T-cell (primary cell): ENCODE results near the gene GBP7. TPM values are rescaled to one million over a fixed set of nuclear protein-coding genes. Genes with fewer than 3 reads are reported as not detected.
"Not testable (repeated sequence)": the region's sequence is repeated elsewhere in the genome, so short reads cannot be mapped to it uniquely, and the experiment has no call there.

Experiments used
- ATAC-seq, 4 experiments: fragments of 200-7000 bp in 3 of 4; fragments of 150-1000 bp in 1 of 4; cut with Tn5 transposase; replicated peaks in 1 of 4; 1 replicate in 3 of 4; 2 replicates in 1 of 4; pipeline ENCODE4 v1.10.0; 2021; ENCODE audit warnings: moderate library complexity in 3 of 4, mild to moderate bottlenecking in 2 of 4, moderate number of reproducible peaks in 1 of 4
- CTCF ChIA-PET, 2 donors: fragments of 300-600 bp; sonication (Branson Sonifier 250); formaldehyde crosslinking; loops; one replicate each; lab custom pipeline; 2022; ENCODE audit warnings: antibody characterized with exemption in 2 of 2; lab: Charles Lee
- POLR2A ChIA-PET, 2 donors: fragments of 300-600 bp; sonication (Branson Sonifier 250); formaldehyde crosslinking; loops; one replicate each; lab custom pipeline; 2022; ENCODE audit warnings: antibody characterized with exemption in 2 of 2; lab: Charles Lee
- DNase-seq, 35 experiments: peaks; one replicate each; pipeline versions ENCODE4 v3.0.0 to v3.0.0-alpha.2; 2013 to 2023
- H3K27ac ChIP-seq: one replicate; pipeline ENCODE4 v1.5.1; 2013; ENCODE audit warnings: low read length
- H3K27me3 ChIP-seq, 2 experiments: replicated peaks in 1 of 2; 1 replicate in 1 of 2; 2 replicates in 1 of 2; pipeline versions ENCODE4 v1.6.1 to v1.7.0; 2013; ENCODE audit warnings: low read length in 1 of 2, mixed read lengths in 1 of 2; ENCODE audit not compliant: control insufficient read depth in 2 of 2, insufficient read depth in 2 of 2; ENCODE audit errors: extremely low read depth in 1 of 2
- H3K36me3 ChIP-seq, 2 donors: 1 replicate in 1 of 2; 2 replicates in 1 of 2; pipeline versions ENCODE4 v1.6.1 to v1.7.0; 2013; ENCODE audit warnings: low read length in 1 of 2; ENCODE audit not compliant: control insufficient read depth in 2 of 2, insufficient read depth in 1 of 2; ENCODE audit errors: extremely low read depth in 1 of 2
- H3K4me1 ChIP-seq, 2 experiments: 1 replicate in 1 of 2; 2 replicates in 1 of 2; pipeline versions ENCODE4 v1.6.1 to v1.7.0; 2013; ENCODE audit warnings: low read length in 2 of 2, mixed read lengths in 1 of 2; ENCODE audit not compliant: insufficient read depth in 2 of 2, control insufficient read depth in 1 of 2; ENCODE audit errors: extremely low read depth in 1 of 2
- H3K4me3 ChIP-seq, 2 donors: 1 replicate in 1 of 2; 2 replicates in 1 of 2; pipeline versions ENCODE4 v1.5.1 to v1.7.0; 2013; ENCODE audit warnings: mild to moderate bottlenecking in 2 of 2, low read length in 1 of 2, moderate library complexity in 1 of 2; ENCODE audit not compliant: control insufficient read depth in 1 of 2; ENCODE audit errors: extremely low read depth in 1 of 2
- H3K9me3 ChIP-seq: 2 replicates; pipeline ENCODE4 v1.7.0; 2013
- H3K27ac Mint-ChIP-seq, 2 donors: one replicate each; pipeline ENCODE4 v1.8.0; 2020 to 2021; ENCODE audit warnings: mild to moderate bottlenecking in 2 of 2, mixed read lengths in 2 of 2
- H3K27me3 Mint-ChIP-seq, 2 donors: one replicate each; pipeline ENCODE4 v1.8.0; 2021 to 2022; ENCODE audit warnings: mixed read lengths in 2 of 2
- H3K36me3 Mint-ChIP-seq: one replicate; pipeline ENCODE4 v1.8.0; 2021; ENCODE audit warnings: mixed read lengths
- H3K4me1 Mint-ChIP-seq, 3 donors: one replicate each; pipeline ENCODE4 v1.8.0; 2020 to 2022; ENCODE audit warnings: mixed read lengths in 3 of 3, mild to moderate bottlenecking in 1 of 3
- H3K4me3 Mint-ChIP-seq, 3 donors: one replicate each; pipeline ENCODE4 v1.8.0; 2020 to 2022; ENCODE audit warnings: mild to moderate bottlenecking in 3 of 3, mixed read lengths in 3 of 3, moderate library complexity in 3 of 3
- H3K9me3 Mint-ChIP-seq, 3 donors: one replicate each; pipeline ENCODE4 v1.8.0; 2020 to 2022; ENCODE audit warnings: mixed read lengths in 3 of 3
- WGBS: methylation state at CpG from one replicate; pipeline ENCODE4 v1.1.5; 2013; ENCODE audit warnings: missing lambda C conversion rate; ENCODE audit not compliant: insufficient coverage; 5-methylcytosine and 5-hydroxymethylcytosine counted together
- total RNA-seq, 35 experiments: library from RNA in 6 of 35; stranded (reverse) in 6 of 35; fragments of 120-200 nt in 1 of 35; gene quantifications; one replicate each; pipeline versions ENCODE4 v1.2.1 to v1.2.4 and lab custom pipeline; 2013 to 2026

The GBP7 gene
- total RNA-seq: under 1 TPM in 3 of 5 donors, not detected in 2; 0.19 to 0.35 (median 0.25) TPM
- total RNA-seq (2013): not detected
- 0 to 0.82 (median 0.07) reads per million in 29 experiments for total RNA-seq (lab: John Stamatoyannopoulos, UW)

- Histone ChIP-seq H3K9me3 (no peaks in the 10 kb centered on the region), H3K27me3 (no peaks in the 10 kb centered on the region), H3K4me1 (no peaks in the 10 kb centered on the region), H3K36me3 (no peaks in the 10 kb centered on the region), H3K27ac (no peak within 1 kb of the TSS), H3K4me3 (no peak within 1 kb of the TSS)
- ATAC-seq: no peak
- Mint-ChIP-seq H3K27ac (no peak within 1 kb of the TSS), H3K4me3 (no peak within 1 kb of the TSS), H3K4me1 (peaks cover 4 to 11% (median 5%) of the 10 kb centered on the region in 3 donors), H3K9me3 (peaks cover 0 to 3% (median 0%) of the 10 kb centered on the region in 3 donors), H3K27me3 (no peaks in the 10 kb centered on the region), H3K36me3 (peaks cover 3% of the 10 kb centered on the region)
- no peak for DNase-seq
- CTCF ChIA-PET: no interaction called here
- POLR2A ChIA-PET: no interaction called here
Measured at GRCh38 chr1:89175601-89176256, at the start of gene GBP7. Gene GBP7, minus strand, starts transcription at chr1:89176003. Its CDS starts 4,068 bp downstream, at chr1:89171935.

- Histone ChIP-seq H3K4me3 (no peak overlapping the region), H3K4me1 (no peaks in the 10 kb centered on the region), H3K9me3 (no peaks in the 10 kb centered on the region), H3K27ac (no peak overlapping the region), H3K36me3 (no peaks in the 10 kb centered on the region), H3K27me3 (no peaks in the 10 kb centered on the region)
- Mint-ChIP-seq H3K36me3 (peaks cover 14% of the 10 kb centered on the region), H3K9me3 (peaks cover under 1 to 16% (median 15%) of the 10 kb centered on the region in 3 donors), H3K4me3 (no peak overlapping the region), H3K27ac (no peak overlapping the region), H3K4me1 (peaks cover 0 to 2% (median 0%) of the 10 kb centered on the region in 3 donors), H3K27me3 (no peaks in the 10 kb centered on the region)
- POLR2A ChIA-PET: no interaction called here
- whole genome bisulfite sequencing: 100% methylated on average over 1 of the region's 1 CpG
- ATAC-seq (no peak), DNase-seq (no peak)
- CTCF ChIA-PET: no interaction called here
Measured at GRCh38 chr1:89221341-89221740, 45.5 kb upstream of the GBP7 start.

GRCh38 chr1:89219851-89220250 is 44.0 kb upstream of the GBP7 start:
- Mint-ChIP-seq H3K36me3 (peaks cover 17% of the 10 kb centered on the region), H3K9me3 (peaks cover 0 to 12% (median 10%) of the 10 kb centered on the region in 3 donors)
- not testable (repeated sequence) for H3K4me1 Mint-ChIP-seq, H3K4me3 ChIP-seq, H3K27ac Mint-ChIP-seq, H3K27ac ChIP-seq, H3K27me3 ChIP-seq, H3K9me3 ChIP-seq, ATAC-seq, H3K27me3 Mint-ChIP-seq, H3K4me3 Mint-ChIP-seq, H3K4me1 ChIP-seq, DNase-seq, H3K36me3 ChIP-seq
- CTCF ChIA-PET: interaction anchor here (0.5 to 0.7 kb wide), 3 partner anchors 20 to 225 kb away, joined by 3 to 5 read pairs (median 4); no protein-coding TSS in a partner anchor
- POLR2A ChIA-PET: interaction anchor here in 1 of 2 donors (0.6 kb wide), 1 partner anchor 516 kb away, joined by 3 read pairs; no protein-coding TSS in a partner anchor

GRCh38 chr1:89218941-89219340 is 43.1 kb upstream of the GBP7 start:
- H3K9me3 ChIP-seq, H3K4me3 ChIP-seq, H3K4me1 Mint-ChIP-seq, CTCF ChIA-PET, H3K36me3 ChIP-seq, H3K27ac ChIP-seq, H3K27ac Mint-ChIP-seq, POLR2A ChIA-PET, ATAC-seq, DNase-seq, H3K4me3 Mint-ChIP-seq, H3K27me3 Mint-ChIP-seq, H3K4me1 ChIP-seq, H3K27me3 ChIP-seq: not testable (repeated sequence)
- WGBS: 80% methylated on average over 1 of the region's 3 CpGs
- H3K36me3 Mint-ChIP-seq: peaks cover 20% of the 10 kb centered on the region
- peaks cover 0 to 10% (median 10%) of the 10 kb centered on the region in 3 donors for H3K9me3 Mint-ChIP-seq

- no peaks in the 10 kb centered on the region for H3K4me1 ChIP-seq
- H3K4me3 Mint-ChIP-seq: no peak overlapping the region
- WGBS: no CpG with 5 or more reads among the region's 1 CpG
- H3K27ac ChIP-seq: no peak overlapping the region
- H3K27me3 ChIP-seq: no peaks in the 10 kb centered on the region
- peaks cover 0 to 14% (median 13%) of the 10 kb centered on the region in 3 donors for H3K9me3 Mint-ChIP-seq
- H3K4me1 Mint-ChIP-seq: peaks cover 0 to 1% (median 0%) of the 10 kb centered on the region in 3 donors
- no peaks in the 10 kb centered on the region for H3K9me3 ChIP-seq
- ATAC-seq (no peak), DNase-seq (no peak)
- H3K27me3 Mint-ChIP-seq: no peaks in the 10 kb centered on the region
- H3K27ac Mint-ChIP-seq: peak overlapping the region; percentile 49 to 70
- no peak overlapping the region for H3K4me3 ChIP-seq
- H3K36me3 Mint-ChIP-seq: peaks cover 27% of the 10 kb centered on the region
- no peaks in the 10 kb centered on the region for H3K36me3 ChIP-seq
- ChIA-PET POLR2A (interaction anchor here in 1 of 2 donors (0.6 kb wide), 1 partner anchor 63 kb away, joined by 3 read pairs; no protein-coding TSS in a partner anchor), CTCF (no interaction called here)
Measured at GRCh38 chr1:89213347-89213746, 37.5 kb upstream of the GBP7 start.

GRCh38 chr1:89211035-89211634 is 35.3 kb upstream of the GBP7 start:
- Mint-ChIP-seq H3K4me1 (peaks cover 0 to 1% (median 0%) of the 10 kb centered on the region in 3 donors), H3K4me3 (no peak overlapping the region), H3K36me3 (peaks cover 25% of the 10 kb centered on the region), H3K27me3 (no peaks in the 10 kb centered on the region), H3K27ac (no peak overlapping the region), H3K9me3 (peaks cover 3 to 11% (median 11%) of the 10 kb centered on the region in 3 donors)
- no peak for DNase-seq
- no CpG with 5 or more reads among the region's 1 CpG for WGBS
- Histone ChIP-seq H3K36me3 (no peaks in the 10 kb centered on the region), H3K4me3 (no peak overlapping the region), H3K9me3 (no peaks in the 10 kb centered on the region), H3K27ac (no peak overlapping the region), H3K4me1 (no peaks in the 10 kb centered on the region), H3K27me3 (no peaks in the 10 kb centered on the region)
- ATAC-seq: no peak
- CTCF ChIA-PET: interaction anchor here in 1 of 2 donors (0.7 kb wide), 1 partner anchor 85 kb away, joined by 3 read pairs; no protein-coding TSS in a partner anchor
- POLR2A ChIA-PET: no interaction called here
